Measurements from ENCODE around the gene HDAC10. TPM values are rescaled to one million over a fixed set of nuclear protein-coding genes. Genes with fewer than 3 reads are reported as not detected.

The HDAC10 gene
- polyA plus RNA-seq, 1 experiment = 18.2 TPM

- TF ChIP-seq CTCF (IDR thresholded peaks at IDR 0.05; ENCODE audit: insufficient read depth, low read depth, low read length) = no peak
- no peak for DNase-seq (ENCODE audit: low read depth)
- H3K27me3 ChIP-seq (ENCODE audit: control insufficient read depth, insufficient read depth, low read length) = no peaks in the 10 kb centered on the region
- H3K36me3 ChIP-seq (ENCODE audit: control insufficient read depth, insufficient read depth, low read length) = peaks cover 23% of the 10 kb centered on the region
- ChIA-PET POLR2A (no interaction called here), CTCF (no interaction called here)
- H3K4me3 ChIP-seq (ENCODE audit: low read depth, low read length) = no peak overlapping the region
These were observed 51.8 kb downstream of the HDAC10 start for GRCh38 chr22:50199251-50199721.

- no peaks in the 10 kb centered on the region for H3K27me3 ChIP-seq (ENCODE audit: control insufficient read depth, insufficient read depth, low read length)
- no peak for DNase-seq (ENCODE audit: low read depth)
- no peak for TF ChIP-seq CTCF (IDR thresholded peaks at IDR 0.05; ENCODE audit: insufficient read depth, low read depth, low read length)
- CTCF ChIA-PET = no interaction called here
- POLR2A ChIA-PET = no interaction called here
- H3K36me3 ChIP-seq (ENCODE audit: control insufficient read depth, insufficient read depth, low read length) = peaks cover 30% of the 10 kb centered on the region
- H3K4me3 ChIP-seq (ENCODE audit: low read depth, low read length) = no peak overlapping the region
These were observed 52.4 kb downstream of the HDAC10 start for GRCh38 chr22:50198624-50199017.

- DNase-seq (ENCODE audit: low read depth) = no peak
- Histone ChIP-seq H3K4me3 (ENCODE audit: low read depth, low read length) (no peak overlapping the region), H3K27me3 (ENCODE audit: control insufficient read depth, insufficient read depth, low read length) (no peaks in the 10 kb centered on the region), H3K36me3 (ENCODE audit: control insufficient read depth, insufficient read depth, low read length) (peaks cover 35% of the 10 kb centered on the region)
- TF ChIP-seq CTCF (IDR thresholded peaks at IDR 0.05; ENCODE audit: insufficient read depth, low read depth, low read length) = no peak
- POLR2A ChIA-PET = no interaction called here
- CTCF ChIA-PET = no interaction called here
These were observed 53.0 kb downstream of the HDAC10 start for GRCh38 chr22:50197856-50198623.

GRCh38 chr22:50197000-50197800 is 53.9 kb downstream of the HDAC10 start:
- Histone ChIP-seq H3K4me3 (ENCODE audit: low read depth, low read length) (no peak overlapping the region), H3K36me3 (ENCODE audit: control insufficient read depth, insufficient read depth, low read length) (peaks cover 35% of the 10 kb centered on the region), H3K27me3 (ENCODE audit: control insufficient read depth, insufficient read depth, low read length) (no peaks in the 10 kb centered on the region)
- no peak for DNase-seq (ENCODE audit: low read depth)
- ChIA-PET CTCF (no interaction called here), POLR2A (no interaction called here)
- TF ChIP-seq CTCF (IDR thresholded peaks at IDR 0.05; ENCODE audit: insufficient read depth, low read depth, low read length) = no peak

- no peak for DNase-seq (ENCODE audit: low read depth)
- TF ChIP-seq CTCF (IDR thresholded peaks at IDR 0.05; ENCODE audit: insufficient read depth, low read depth, low read length) = no peak
- POLR2A ChIA-PET = no interaction called here
- CTCF ChIA-PET = no interaction called here
- Histone ChIP-seq H3K27me3 (ENCODE audit: control insufficient read depth, insufficient read depth, low read length) (no peaks in the 10 kb centered on the region), H3K4me3 (ENCODE audit: low read depth, low read length) (no peak overlapping the region), H3K36me3 (ENCODE audit: control insufficient read depth, insufficient read depth, low read length) (peaks cover 35% of the 10 kb centered on the region)
These were observed 54.8 kb downstream of the HDAC10 start for GRCh38 chr22:50196256-50196655.

Data from BJ (cell line).